Suppressor macrophage (primary cell): ENCODE measurements around the gene NXPH3.
"Not testable (repeated sequence)": the region's sequence is repeated elsewhere in the genome, so short reads cannot be mapped to it uniquely, and the experiment has no call there.

Source experiments
- DNase-seq, 4 experiments: peaks; one replicate each; pipeline ENCODE4 v3.0.0-alpha.2; 2020 to 2022

The NXPH3 gene

GRCh38 chr17:49554694-49555494 lies 20.8 kb upstream of the NXPH3 start:
- DNase-seq: no peak

GRCh38 chr17:49555495-49556222 lies 20.0 kb upstream of the NXPH3 start:
- DNase-seq: no peak

- peak; percentile 65 to 84 (median 82) for DNase-seq
Measured at GRCh38 chr17:49556223-49556943, 19.3 kb upstream of the NXPH3 start.

GRCh38 chr17:49557312-49558024 lies 18.2 kb upstream of the NXPH3 start:
- DNase-seq: peak; percentile 64 to 75 (median 72)

GRCh38 chr17:49564638-49565037 lies 11.0 kb upstream of the NXPH3 start:
- no peak for DNase-seq

- DNase-seq: peak; percentile 60 to 83 (median 80)
Measured at GRCh38 chr17:49565948-49566491, 9.7 kb upstream of the NXPH3 start.

- no peak for DNase-seq
Measured at GRCh38 chr17:49566668-49567071, 9.0 kb upstream of the NXPH3 start.

- no peak for DNase-seq
Measured at GRCh38 chr17:49567104-49567521, 8.6 kb upstream of the NXPH3 start.

- peak; percentile 91 to 94 (median 94) for DNase-seq
Measured at GRCh38 chr17:49567871-49568694, 7.6 kb upstream of the NXPH3 start.

- DNase-seq: not testable (repeated sequence)
Measured at GRCh38 chr17:49568695-49569047, 7.0 kb upstream of the NXPH3 start.

GRCh38 chr17:49570540-49571242 lies 5.0 kb upstream of the NXPH3 start:
- DNase-seq: no peak

- DNase-seq: no peak
Measured at GRCh38 chr17:49571283-49571682, 4.4 kb upstream of the NXPH3 start.

- DNase-seq: no peak
Measured at GRCh38 chr17:49571764-49572163, 3.9 kb upstream of the NXPH3 start.

- no peak for DNase-seq
Measured at GRCh38 chr17:49572226-49572625, 3.4 kb upstream of the NXPH3 start.

- DNase-seq: no peak
Measured at GRCh38 chr17:49572806-49573420, 2.8 kb upstream of the NXPH3 start.

- DNase-seq: no peak
Measured at GRCh38 chr17:49573510-49574322, 2.0 kb upstream of the NXPH3 start.

GRCh38 chr17:49574323-49574781 lies 1.3 kb upstream of the NXPH3 start:
- no peak for DNase-seq

GRCh38 chr17:49574945-49575678 lies 559 bp upstream of the NXPH3 start:
- DNase-seq: no peak
